Measurements from ENCODE around the gene TIGD1.
"Not testable (repeated sequence)": the region's sequence is repeated elsewhere in the genome, so short reads cannot be mapped to it uniquely, and the experiment has no call there.

The TIGD1 gene

DNA sequence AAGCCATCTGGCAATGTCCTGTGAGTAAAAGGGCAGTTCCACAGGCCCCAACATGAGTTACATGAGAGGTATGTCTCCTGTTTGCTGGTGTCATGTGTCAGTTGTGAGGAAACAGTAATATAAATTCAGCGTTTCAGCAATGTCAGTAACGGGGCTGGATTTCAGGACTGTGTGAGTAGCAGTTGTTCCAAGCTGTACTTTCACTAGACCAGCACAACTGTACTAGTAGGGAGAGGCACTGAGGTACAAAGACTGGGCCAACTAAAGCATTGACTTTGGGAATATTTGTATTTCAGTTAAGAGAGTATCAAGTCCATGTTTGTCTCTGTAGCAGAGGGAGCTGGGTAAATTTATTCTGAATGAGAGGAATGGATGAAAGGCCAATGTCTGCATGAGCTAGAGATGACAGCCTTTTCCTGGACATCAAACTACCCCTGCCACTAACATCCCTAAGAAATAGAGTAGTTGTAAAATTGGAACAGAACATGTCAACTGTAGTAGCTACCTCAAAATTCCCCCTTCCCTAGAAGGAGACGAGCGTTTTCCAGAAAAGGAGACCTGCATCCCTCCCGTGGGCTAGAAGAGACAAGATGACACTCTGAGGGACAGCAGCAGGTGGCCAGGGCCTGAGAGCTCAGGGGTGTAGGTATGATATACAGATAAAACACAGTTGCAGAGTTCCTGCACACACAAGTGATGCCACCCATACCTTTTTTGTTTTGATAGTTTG lies 24.5 kb upstream of the TIGD1 start:
- Histone ChIP-seq H3K4me2 (no peak overlapping the region), H3K9ac (no peak overlapping the region), H3K27ac (no peak overlapping the region), H3K27me3 (ENCODE audit: insufficient read depth, low read depth) (no peaks in the 10 kb centered on the region), H3K79me2 (ENCODE audit: insufficient read depth, low read depth) (no peaks in the 10 kb centered on the region), H3K4me3 (IDR thresholded peaks at IDR 0.05; ENCODE audit: insufficient read depth, low read depth, low read length) (no peak overlapping the region), H2AFZ (ENCODE audit: low read depth) (no peak overlapping the region), H3K4me1 (ENCODE audit: low read depth, poor library complexity, severe bottlenecking) (no peaks in the 10 kb centered on the region), H4K20me1 (ENCODE audit: insufficient read depth) (no peaks in the 10 kb centered on the region), H3K36me3 (ENCODE audit: insufficient read depth) (no peaks in the 10 kb centered on the region)
- TF ChIP-seq, protein P1, sequence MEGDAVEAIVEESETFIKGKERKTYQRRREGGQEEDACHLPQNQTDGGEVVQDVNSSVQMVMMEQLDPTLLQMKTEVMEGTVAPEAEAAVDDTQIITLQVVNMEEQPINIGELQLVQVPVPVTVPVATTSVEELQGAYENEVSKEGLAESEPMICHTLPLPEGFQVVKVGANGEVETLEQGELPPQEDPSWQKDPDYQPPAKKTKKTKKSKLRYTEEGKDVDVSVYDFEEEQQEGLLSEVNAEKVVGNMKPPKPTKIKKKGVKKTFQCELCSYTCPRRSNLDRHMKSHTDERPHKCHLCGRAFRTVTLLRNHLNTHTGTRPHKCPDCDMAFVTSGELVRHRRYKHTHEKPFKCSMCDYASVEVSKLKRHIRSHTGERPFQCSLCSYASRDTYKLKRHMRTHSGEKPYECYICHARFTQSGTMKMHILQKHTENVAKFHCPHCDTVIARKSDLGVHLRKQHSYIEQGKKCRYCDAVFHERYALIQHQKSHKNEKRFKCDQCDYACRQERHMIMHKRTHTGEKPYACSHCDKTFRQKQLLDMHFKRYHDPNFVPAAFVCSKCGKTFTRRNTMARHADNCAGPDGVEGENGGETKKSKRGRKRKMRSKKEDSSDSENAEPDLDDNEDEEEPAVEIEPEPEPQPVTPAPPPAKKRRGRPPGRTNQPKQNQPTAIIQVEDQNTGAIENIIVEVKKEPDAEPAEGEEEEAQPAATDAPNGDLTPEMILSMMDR (conservative IDR thresholded peaks at IDR 0.05; ENCODE audit: low read depth, low read length): no peak

DNA sequence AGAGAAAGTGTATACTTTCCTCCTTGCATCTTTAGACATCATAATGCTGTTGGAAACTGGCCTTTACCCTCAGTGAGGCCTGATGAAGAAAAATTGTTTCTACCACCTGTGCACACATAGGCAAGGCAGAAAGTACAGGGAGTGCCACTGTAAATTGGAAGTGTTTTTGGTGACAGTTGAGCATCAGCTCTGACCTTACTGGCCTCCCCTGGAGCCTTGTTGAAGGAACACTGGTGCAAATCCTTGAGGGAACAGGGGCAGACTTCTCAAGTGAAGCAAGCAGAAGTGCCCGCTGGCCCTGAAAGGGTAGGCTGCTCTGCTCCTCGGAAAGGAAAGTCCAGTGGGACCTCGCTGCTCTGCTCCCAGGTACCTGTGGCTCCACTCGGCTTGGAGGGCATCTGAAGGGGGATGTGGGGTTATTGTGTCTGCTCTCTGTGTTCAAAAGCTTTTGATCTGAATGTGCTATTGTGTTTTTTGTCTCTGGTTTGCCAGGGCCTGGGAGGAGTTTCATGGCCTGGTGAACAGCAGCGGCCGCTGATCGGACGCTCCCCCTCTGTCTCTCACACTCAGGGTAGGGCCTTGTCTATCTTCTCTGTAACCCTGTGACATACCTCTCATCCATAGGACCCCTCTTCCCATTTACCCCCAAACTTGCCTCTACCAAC lies 23.5 kb upstream of the TIGD1 start:
- no peak overlapping the region for H3K9ac ChIP-seq
- no peaks in the 10 kb centered on the region for H3K27me3 ChIP-seq (ENCODE audit: insufficient read depth, low read depth)
- no peak overlapping the region for H3K27ac ChIP-seq
- H2AFZ ChIP-seq (ENCODE audit: low read depth): no peak overlapping the region
- no peaks in the 10 kb centered on the region for H4K20me1 ChIP-seq (ENCODE audit: insufficient read depth)
- H3K4me3 ChIP-seq (IDR thresholded peaks at IDR 0.05; ENCODE audit: insufficient read depth, low read depth, low read length): no peak overlapping the region
- H3K4me1 ChIP-seq (ENCODE audit: low read depth, poor library complexity, severe bottlenecking): no peaks in the 10 kb centered on the region
- TF ChIP-seq, protein P1 (conservative IDR thresholded peaks at IDR 0.05; ENCODE audit: low read depth, low read length): no peak
- no peak overlapping the region for H3K4me2 ChIP-seq
- no peaks in the 10 kb centered on the region for H3K36me3 ChIP-seq (ENCODE audit: insufficient read depth)
- H3K79me2 ChIP-seq (ENCODE audit: insufficient read depth, low read depth): no peaks in the 10 kb centered on the region

DNA sequence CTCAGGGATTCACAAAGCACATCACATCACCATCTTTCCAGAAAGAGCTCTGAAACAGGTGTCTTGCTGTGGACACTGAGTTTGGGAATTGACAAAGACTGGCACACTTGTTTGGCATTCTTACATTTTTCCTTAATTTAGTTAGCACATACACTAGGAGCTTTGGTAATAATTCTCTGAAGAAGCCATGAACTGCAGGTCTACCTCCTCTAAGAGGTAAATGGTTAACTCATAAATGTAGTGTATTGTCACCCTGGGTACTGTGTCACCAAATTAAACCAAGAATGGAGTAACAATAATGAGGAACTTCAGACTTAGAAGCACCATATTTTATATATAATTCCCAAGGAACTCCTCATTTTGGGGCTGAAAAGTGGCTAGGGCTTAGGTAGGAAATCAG lies 22.7 kb upstream of the TIGD1 start:
- no peaks in the 10 kb centered on the region for H3K79me2 ChIP-seq (ENCODE audit: insufficient read depth, low read depth)
- H3K4me2 ChIP-seq: no peak overlapping the region
- TF ChIP-seq, protein P1 (conservative IDR thresholded peaks at IDR 0.05; ENCODE audit: low read depth, low read length): no peak
- H3K27ac ChIP-seq: no peak overlapping the region
- no peak overlapping the region for H3K9ac ChIP-seq
- H3K4me1 ChIP-seq (ENCODE audit: low read depth, poor library complexity, severe bottlenecking): no peaks in the 10 kb centered on the region
- no peaks in the 10 kb centered on the region for H3K27me3 ChIP-seq (ENCODE audit: insufficient read depth, low read depth)
- no peak overlapping the region for H2AFZ ChIP-seq (ENCODE audit: low read depth)
- no peak overlapping the region for H3K4me3 ChIP-seq (IDR thresholded peaks at IDR 0.05; ENCODE audit: insufficient read depth, low read depth, low read length)
- H3K36me3 ChIP-seq (ENCODE audit: insufficient read depth): no peaks in the 10 kb centered on the region
- H4K20me1 ChIP-seq (ENCODE audit: insufficient read depth): no peaks in the 10 kb centered on the region

DNA sequence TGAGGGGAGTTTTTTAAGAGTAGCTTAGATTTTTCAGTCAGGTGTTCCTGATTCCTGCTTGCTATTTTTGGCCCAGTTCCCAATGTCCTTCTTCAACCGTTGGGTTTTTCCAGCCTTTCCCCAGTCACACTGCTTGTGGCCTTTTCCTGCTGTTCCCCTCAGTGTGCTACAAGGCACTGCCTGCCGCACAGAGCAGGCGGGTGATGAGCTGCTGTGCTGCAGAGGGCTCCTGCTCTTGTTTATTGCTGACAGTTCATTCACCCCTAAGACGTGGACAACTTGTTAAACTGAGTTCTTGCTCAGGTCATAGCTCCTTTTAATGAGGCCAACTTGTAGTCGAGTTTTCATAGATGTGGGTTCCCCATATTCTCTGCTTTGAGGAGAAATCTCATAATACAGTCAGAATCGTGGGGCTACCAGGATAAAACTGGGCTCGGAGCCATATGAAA lies 20.7 kb upstream of the TIGD1 start:
- H4K20me1 ChIP-seq (ENCODE audit: insufficient read depth): no peaks in the 10 kb centered on the region
- no peak overlapping the region for H3K27ac ChIP-seq
- H3K9ac ChIP-seq: no peak overlapping the region
- H3K79me2 ChIP-seq (ENCODE audit: insufficient read depth, low read depth): no peaks in the 10 kb centered on the region
- peaks cover 6% of the 10 kb centered on the region; the same call in 1 of the 2 replicates for H3K36me3 ChIP-seq (ENCODE audit: insufficient read depth)
- no peaks in the 10 kb centered on the region for H3K4me1 ChIP-seq (ENCODE audit: low read depth, poor library complexity, severe bottlenecking)
- no peak overlapping the region for H2AFZ ChIP-seq (ENCODE audit: low read depth)
- no peak overlapping the region for H3K4me3 ChIP-seq (IDR thresholded peaks at IDR 0.05; ENCODE audit: insufficient read depth, low read depth, low read length)
- H3K4me2 ChIP-seq: no peak overlapping the region
- TF ChIP-seq, protein P1 (conservative IDR thresholded peaks at IDR 0.05; ENCODE audit: low read depth, low read length): no peak
- no peaks in the 10 kb centered on the region for H3K27me3 ChIP-seq (ENCODE audit: insufficient read depth, low read depth)

DNA sequence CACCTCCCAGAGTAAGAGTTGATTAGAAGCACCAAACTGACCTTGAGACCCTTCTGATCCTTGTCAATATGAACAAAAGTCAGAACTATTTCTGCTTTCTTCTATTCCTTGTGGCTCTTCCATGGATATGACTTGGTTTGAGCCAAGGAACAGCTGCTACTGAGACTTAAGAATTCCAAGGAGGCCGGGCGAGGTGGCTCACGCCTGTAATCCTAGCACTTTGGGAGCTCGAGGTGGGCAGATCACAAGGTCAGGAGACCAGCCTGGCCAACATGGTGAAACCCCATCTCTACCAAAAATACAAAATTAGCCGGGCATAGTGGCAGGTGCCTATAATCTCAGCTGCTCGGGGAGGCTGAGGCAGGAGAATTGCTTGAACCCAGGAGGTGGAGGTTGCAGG lies 20.1 kb upstream of the TIGD1 start:
- H4K20me1 ChIP-seq (ENCODE audit: insufficient read depth); H3K36me3 ChIP-seq (ENCODE audit: insufficient read depth); H2AFZ ChIP-seq (ENCODE audit: low read depth); H3K27me3 ChIP-seq (ENCODE audit: insufficient read depth, low read depth); H3K4me2 ChIP-seq; H3K27ac ChIP-seq; H3K4me1 ChIP-seq (ENCODE audit: low read depth, poor library complexity, severe bottlenecking); H3K9ac ChIP-seq; H3K4me3 ChIP-seq (IDR thresholded peaks at IDR 0.05; ENCODE audit: insufficient read depth, low read depth, low read length); H3K79me2 ChIP-seq (ENCODE audit: insufficient read depth, low read depth): not testable (repeated sequence)

Data from KMS-11 (cell line).